HepG2 (cell line): ENCODE measurements around the gene PCDHGA9. TPM values are rescaled to one million over a fixed set of nuclear protein-coding genes. Genes with fewer than 3 reads are reported as not detected.

Source experiments
- CBFB ChIP-seq: sonication (generic); formaldehyde crosslinking; IDR thresholded peaks from 2 replicates; pipeline ENCODE4 v1.4.0; 2020; ENCODE audit warnings: missing genetic modification reagents
- KLF11 ChIP-seq: IDR thresholded peaks from 2 replicates; pipeline ENCODE4 v1.6.1; 2016; ENCODE audit warnings: missing compliant biosample characterization
- KLF13 ChIP-seq: sonication (generic); formaldehyde crosslinking; IDR thresholded peaks from 2 replicates; pipeline ENCODE4 v1.4.0; 2020; ENCODE audit warnings: mild to moderate bottlenecking, missing genetic modification reagents
- NR2F6 ChIP-seq, 2 experiments: IDR thresholded peaks; 2 replicates each; pipeline ENCODE4 v1.6.1; 2016; ENCODE audit warnings: antibody characterized with exemption in 1 of 2, mild to moderate bottlenecking in 1 of 2
- RFX1 ChIP-seq: fragments of 450-650 bp; IDR thresholded peaks from 2 replicates; pipeline ENCODE4 v1.6.1; 2017
- SNAI1 ChIP-seq: sonication (generic); formaldehyde crosslinking; IDR thresholded peaks from 2 replicates; pipeline ENCODE4 v1.5.0; 2020; ENCODE audit warnings: mild to moderate bottlenecking, missing genetic modification reagents, borderline replicate concordance
- ZBTB1 ChIP-seq: sonication (generic); formaldehyde crosslinking; IDR thresholded peaks from 2 replicates; pipeline ENCODE4 v1.4.0; 2020; ENCODE audit warnings: missing genetic modification reagents, borderline replicate concordance
- ZNF451 ChIP-seq: sonication (generic); formaldehyde crosslinking; IDR thresholded peaks from 2 replicates; pipeline ENCODE4 v1.5.0; 2020; ENCODE audit warnings: mild to moderate bottlenecking, missing genetic modification reagents
- ZNF501 ChIP-seq: sonication (generic); formaldehyde crosslinking; IDR thresholded peaks from 2 replicates; pipeline ENCODE4 v1.5.1; 2020; ENCODE audit warnings: mild to moderate bottlenecking, moderate library complexity, missing genetic modification reagents
- ZNF557 ChIP-seq: sonication (generic); formaldehyde crosslinking; IDR thresholded peaks from 2 replicates; pipeline ENCODE4 v1.4.0; 2020; ENCODE audit warnings: missing genetic modification reagents
- polyA plus RNA-seq, 8 experiments: library from polyadenylated mRNA; depleted of rRNA in 3 of 8; stranded (reverse) in 7 of 8; unstranded in 1 of 8; fragments of >200 nt; fragmentation: Illumina TruSeq in 4 of 8; extraction: Trizol in 4 of 8; gene quantifications; 2 replicates each; pipeline versions ENCODE4 v1.2.1 to v1.2.3, GENCODE V29; 2011 to 2016; ENCODE audit warnings: low read depth in 4 of 8, missing spikeins in 1 of 8, mixed read lengths in 1 of 8; ENCODE audit not compliant: insufficient read depth in 1 of 8
- total RNA-seq, 5 experiments: library from RNA; depleted of rRNA; stranded (reverse); fragments of >200 nt; fragmentation: Illumina TruSeq; extraction: Trizol; gene quantifications; 2 replicates each; pipeline ENCODE4 v1.2.3, GENCODE V29; 2016; ENCODE audit warnings: low read depth in 1 of 5
- TF ChIP-seq, protein P1 (sequence below): sonication (generic); formaldehyde crosslinking; IDR thresholded peaks from 2 replicates; pipeline ENCODE4 v1.8.0; 2022; ENCODE audit warnings: mild to moderate bottlenecking, missing genetic modification reagents, moderate library complexity
- TF ChIP-seq, protein P2 (sequence below): sonication (generic); formaldehyde crosslinking; conservative IDR thresholded peaks from 2 replicates; pipeline ENCODE4 v1.4.0; 2020; ENCODE audit warnings: missing genetic modification reagents
- TF ChIP-seq, protein P3 (sequence below), 2 experiments: sonication (generic) in 1 of 2; formaldehyde crosslinking in 1 of 2; IDR thresholded peaks; 2 replicates each; pipeline versions ENCODE4 v1.5.1 to v1.6.1; 2011 to 2020; ENCODE audit warnings: borderline replicate concordance in 1 of 2, low read depth in 1 of 2, low read length in 1 of 2, mild to moderate bottlenecking in 1 of 2, missing genetic modification reagents in 1 of 2, moderate library complexity in 1 of 2
- TF ChIP-seq, protein P4 (sequence below): sonication (generic); formaldehyde crosslinking; IDR thresholded peaks from 2 replicates; pipeline ENCODE4 v1.5.0; 2020; ENCODE audit warnings: mild to moderate bottlenecking, missing genetic modification reagents
- TF ChIP-seq, protein P5 (sequence below): fragments of 450-650 bp; IDR thresholded peaks from 2 replicates; pipeline ENCODE4 v1.6.1; 2017
- TF ChIP-seq, protein P6 (sequence below): IDR thresholded peaks from 2 replicates; pipeline ENCODE4 v1.6.1; 2016; ENCODE audit warnings: low read depth, missing genetic modification reagents, missing compliant biosample characterization

Gene PCDHGA9
- total and polyA plus RNA-seq, 2 of the 13 experiments (the other 11 are each of a cell fraction or from before 2014, with no cell fraction given): 0.09 to 0.38 TPM

DNA sequence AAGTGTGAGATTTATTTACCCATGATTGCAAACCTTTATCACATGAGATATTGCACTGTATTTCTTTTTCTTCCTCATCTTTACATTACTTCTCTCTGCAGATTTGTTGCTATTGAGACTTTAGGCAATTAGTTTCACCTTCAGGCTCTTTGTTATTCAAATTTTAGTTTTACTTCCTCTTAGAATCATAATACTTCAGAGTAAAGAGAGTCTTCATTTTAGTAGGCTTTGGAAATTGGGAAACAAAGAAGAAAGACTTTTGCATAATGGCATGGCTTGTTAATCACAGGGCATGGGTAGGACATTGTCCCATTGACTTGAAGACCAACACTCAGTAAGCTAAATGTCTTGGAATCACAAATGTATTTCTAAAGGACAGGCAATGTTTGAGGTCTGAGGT lies 39.9 kb upstream of the PCDHGA9 start (continued):
- TF ChIP-seq, protein P1, sequence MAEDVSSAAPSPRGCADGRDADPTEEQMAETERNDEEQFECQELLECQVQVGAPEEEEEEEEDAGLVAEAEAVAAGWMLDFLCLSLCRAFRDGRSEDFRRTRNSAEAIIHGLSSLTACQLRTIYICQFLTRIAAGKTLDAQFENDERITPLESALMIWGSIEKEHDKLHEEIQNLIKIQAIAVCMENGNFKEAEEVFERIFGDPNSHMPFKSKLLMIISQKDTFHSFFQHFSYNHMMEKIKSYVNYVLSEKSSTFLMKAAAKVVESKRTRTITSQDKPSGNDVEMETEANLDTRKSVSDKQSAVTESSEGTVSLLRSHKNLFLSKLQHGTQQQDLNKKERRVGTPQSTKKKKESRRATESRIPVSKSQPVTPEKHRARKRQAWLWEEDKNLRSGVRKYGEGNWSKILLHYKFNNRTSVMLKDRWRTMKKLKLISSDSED: no peak
- TF ChIP-seq RFX1 (no peak), KLF13 (CRISPR knock-in tag) (no peak), ZNF501 (CRISPR knock-in tag) (no peak), ZBTB1 (CRISPR knock-in tag) (no peak), ZNF557 (CRISPR knock-in tag) (no peak), SNAI1 (CRISPR knock-in tag) (no peak), ZNF451 (no peak), KLF11 (no peak), CBFB (CRISPR knock-in tag) (no peak), NR2F6 (IDR thresholded peaks at IDR 0.05) (no peak), NR2F6 (CRISPR knock-in tag; IDR thresholded peaks at IDR 0.05) (no peak)
- TF ChIP-seq, protein P2, sequence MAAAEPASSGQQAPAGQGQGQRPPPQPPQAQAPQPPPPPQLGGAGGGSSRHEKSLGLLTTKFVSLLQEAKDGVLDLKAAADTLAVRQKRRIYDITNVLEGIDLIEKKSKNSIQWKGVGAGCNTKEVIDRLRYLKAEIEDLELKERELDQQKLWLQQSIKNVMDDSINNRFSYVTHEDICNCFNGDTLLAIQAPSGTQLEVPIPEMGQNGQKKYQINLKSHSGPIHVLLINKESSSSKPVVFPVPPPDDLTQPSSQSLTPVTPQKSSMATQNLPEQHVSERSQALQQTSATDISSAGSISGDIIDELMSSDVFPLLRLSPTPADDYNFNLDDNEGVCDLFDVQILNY (CRISPR knock-in tag): no peak
- TF ChIP-seq, protein P3, sequence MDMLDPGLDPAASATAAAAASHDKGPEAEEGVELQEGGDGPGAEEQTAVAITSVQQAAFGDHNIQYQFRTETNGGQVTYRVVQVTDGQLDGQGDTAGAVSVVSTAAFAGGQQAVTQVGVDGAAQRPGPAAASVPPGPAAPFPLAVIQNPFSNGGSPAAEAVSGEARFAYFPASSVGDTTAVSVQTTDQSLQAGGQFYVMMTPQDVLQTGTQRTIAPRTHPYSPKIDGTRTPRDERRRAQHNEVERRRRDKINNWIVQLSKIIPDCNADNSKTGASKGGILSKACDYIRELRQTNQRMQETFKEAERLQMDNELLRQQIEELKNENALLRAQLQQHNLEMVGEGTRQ (IDR thresholded peaks at IDR 0.05; ENCODE audit: low read depth, low read length): no peak
- TF ChIP-seq, protein P3 (CRISPR knock-in tag; IDR thresholded peaks at IDR 0.05; ENCODE audit: borderline replicate concordance): no peak
- TF ChIP-seq, protein P4, sequence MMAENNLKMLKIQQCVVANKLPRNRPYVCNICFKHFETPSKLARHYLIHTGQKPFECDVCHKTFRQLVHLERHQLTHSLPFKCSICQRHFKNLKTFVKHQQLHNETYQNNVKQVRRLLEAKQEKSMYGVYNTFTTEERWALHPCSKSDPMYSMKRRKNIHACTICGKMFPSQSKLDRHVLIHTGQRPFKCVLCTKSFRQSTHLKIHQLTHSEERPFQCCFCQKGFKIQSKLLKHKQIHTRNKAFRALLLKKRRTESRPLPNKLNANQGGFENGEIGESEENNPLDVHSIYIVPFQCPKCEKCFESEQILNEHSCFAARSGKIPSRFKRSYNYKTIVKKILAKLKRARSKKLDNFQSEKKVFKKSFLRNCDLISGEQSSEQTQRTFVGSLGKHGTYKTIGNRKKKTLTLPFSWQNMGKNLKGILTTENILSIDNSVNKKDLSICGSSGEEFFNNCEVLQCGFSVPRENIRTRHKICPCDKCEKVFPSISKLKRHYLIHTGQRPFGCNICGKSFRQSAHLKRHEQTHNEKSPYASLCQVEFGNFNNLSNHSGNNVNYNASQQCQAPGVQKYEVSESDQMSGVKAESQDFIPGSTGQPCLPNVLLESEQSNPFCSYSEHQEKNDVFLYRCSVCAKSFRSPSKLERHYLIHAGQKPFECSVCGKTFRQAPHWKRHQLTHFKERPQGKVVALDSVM: no peak
- TF ChIP-seq, protein P5, sequence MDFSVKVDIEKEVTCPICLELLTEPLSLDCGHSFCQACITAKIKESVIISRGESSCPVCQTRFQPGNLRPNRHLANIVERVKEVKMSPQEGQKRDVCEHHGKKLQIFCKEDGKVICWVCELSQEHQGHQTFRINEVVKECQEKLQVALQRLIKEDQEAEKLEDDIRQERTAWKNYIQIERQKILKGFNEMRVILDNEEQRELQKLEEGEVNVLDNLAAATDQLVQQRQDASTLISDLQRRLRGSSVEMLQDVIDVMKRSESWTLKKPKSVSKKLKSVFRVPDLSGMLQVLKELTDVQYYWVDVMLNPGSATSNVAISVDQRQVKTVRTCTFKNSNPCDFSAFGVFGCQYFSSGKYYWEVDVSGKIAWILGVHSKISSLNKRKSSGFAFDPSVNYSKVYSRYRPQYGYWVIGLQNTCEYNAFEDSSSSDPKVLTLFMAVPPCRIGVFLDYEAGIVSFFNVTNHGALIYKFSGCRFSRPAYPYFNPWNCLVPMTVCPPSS: no peak
- TF ChIP-seq, protein P6, sequence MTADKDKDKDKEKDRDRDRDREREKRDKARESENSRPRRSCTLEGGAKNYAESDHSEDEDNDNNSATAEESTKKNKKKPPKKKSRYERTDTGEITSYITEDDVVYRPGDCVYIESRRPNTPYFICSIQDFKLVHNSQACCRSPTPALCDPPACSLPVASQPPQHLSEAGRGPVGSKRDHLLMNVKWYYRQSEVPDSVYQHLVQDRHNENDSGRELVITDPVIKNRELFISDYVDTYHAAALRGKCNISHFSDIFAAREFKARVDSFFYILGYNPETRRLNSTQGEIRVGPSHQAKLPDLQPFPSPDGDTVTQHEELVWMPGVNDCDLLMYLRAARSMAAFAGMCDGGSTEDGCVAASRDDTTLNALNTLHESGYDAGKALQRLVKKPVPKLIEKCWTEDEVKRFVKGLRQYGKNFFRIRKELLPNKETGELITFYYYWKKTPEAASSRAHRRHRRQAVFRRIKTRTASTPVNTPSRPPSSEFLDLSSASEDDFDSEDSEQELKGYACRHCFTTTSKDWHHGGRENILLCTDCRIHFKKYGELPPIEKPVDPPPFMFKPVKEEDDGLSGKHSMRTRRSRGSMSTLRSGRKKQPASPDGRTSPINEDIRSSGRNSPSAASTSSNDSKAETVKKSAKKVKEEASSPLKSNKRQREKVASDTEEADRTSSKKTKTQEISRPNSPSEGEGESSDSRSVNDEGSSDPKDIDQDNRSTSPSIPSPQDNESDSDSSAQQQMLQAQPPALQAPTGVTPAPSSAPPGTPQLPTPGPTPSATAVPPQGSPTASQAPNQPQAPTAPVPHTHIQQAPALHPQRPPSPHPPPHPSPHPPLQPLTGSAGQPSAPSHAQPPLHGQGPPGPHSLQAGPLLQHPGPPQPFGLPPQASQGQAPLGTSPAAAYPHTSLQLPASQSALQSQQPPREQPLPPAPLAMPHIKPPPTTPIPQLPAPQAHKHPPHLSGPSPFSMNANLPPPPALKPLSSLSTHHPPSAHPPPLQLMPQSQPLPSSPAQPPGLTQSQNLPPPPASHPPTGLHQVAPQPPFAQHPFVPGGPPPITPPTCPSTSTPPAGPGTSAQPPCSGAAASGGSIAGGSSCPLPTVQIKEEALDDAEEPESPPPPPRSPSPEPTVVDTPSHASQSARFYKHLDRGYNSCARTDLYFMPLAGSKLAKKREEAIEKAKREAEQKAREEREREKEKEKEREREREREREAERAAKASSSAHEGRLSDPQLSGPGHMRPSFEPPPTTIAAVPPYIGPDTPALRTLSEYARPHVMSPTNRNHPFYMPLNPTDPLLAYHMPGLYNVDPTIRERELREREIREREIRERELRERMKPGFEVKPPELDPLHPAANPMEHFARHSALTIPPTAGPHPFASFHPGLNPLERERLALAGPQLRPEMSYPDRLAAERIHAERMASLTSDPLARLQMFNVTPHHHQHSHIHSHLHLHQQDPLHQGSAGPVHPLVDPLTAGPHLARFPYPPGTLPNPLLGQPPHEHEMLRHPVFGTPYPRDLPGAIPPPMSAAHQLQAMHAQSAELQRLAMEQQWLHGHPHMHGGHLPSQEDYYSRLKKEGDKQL (CRISPR knock-in tag): no peak
- TF ChIP-seq, all 625 proteins: peak for 0
